ENCODE measurements around the gene RAB22A.

The RAB22A gene

DNA sequence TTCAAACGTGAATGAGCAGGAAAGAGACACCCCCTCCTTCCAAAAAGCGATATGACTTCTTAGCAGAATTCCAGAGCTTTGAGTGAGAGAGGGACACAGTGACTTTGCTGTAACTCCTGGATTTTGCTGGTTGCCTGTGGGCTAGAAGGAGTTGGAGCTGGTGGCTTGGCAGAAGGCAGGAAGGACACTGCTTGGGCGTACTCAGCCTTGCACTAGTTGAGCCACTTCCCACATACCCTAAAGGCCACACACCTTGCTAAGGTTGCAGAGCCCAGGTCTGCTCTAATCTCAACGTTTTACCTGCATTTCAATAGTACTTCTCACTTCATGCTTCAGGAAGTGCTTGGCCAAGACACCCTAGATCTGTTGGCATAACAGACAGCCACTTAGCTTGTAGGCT lies 30.6 kb downstream of the RAB22A start:
- no peak for ATAC-seq (ENCODE audit: insufficient read depth, low read depth)

DNA sequence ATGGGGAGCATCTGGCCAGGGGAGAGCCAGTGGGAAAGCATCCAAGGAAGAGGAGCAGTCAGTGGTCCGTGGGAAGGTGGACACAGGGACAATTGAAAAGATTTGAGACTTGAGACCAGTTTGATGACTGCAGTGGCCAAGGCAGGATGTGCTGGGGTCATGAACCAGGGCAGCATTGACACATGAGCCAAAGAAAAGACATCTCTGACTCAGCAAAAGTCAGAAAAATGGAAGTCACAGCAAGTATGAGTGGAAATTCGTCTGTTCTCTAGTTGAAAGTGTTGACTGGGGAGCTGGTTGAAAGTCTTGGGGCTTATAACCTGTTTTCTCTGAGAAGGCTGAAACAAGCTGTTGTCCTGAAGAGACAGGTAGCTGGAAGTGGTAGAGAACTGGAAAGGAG lies 31.3 kb downstream of the RAB22A start:
- no peak overlapping the region for H3K27ac ChIP-seq (ENCODE audit: low read length)
- DNase-seq: no peak
- H3K9ac ChIP-seq (ENCODE audit: low read depth, low read length): no peak overlapping the region

More for the DNA sequence above, 30.6 kb downstream of the RAB22A start:
- H3K9me3 ChIP-seq (ENCODE audit: insufficient read depth, low read length, severe bottlenecking): no peaks in the 10 kb centered on the region
- H3K4me1 ChIP-seq (ENCODE audit: insufficient read depth, low read length): no peaks in the 10 kb centered on the region
- peaks cover 45% of the 10 kb centered on the region for H3K79me2 ChIP-seq (ENCODE audit: insufficient read depth, low read length)
- H3K36me3 ChIP-seq (ENCODE audit: insufficient read depth, low read length): peaks cover 22% of the 10 kb centered on the region
- H3K9ac ChIP-seq (ENCODE audit: low read depth, low read length): no peak overlapping the region
- TF ChIP-seq CTCF (IDR thresholded peaks at IDR 0.05; ENCODE audit: borderline replicate concordance, extremely low read depth, low read length, poor library complexity, severe bottlenecking): no peak
- TF ChIP-seq EZH2 (IDR thresholded peaks at IDR 0.05; ENCODE audit: borderline replicate concordance, low read depth, low read length, severe bottlenecking): no peak
- no peak overlapping the region for H2AFZ ChIP-seq (ENCODE audit: low read depth, low read length)
- no peak for DNase-seq
- no peak overlapping the region for H3K4me2 ChIP-seq (ENCODE audit: insufficient read depth, low read length)
- no peaks in the 10 kb centered on the region for H3K27me3 ChIP-seq (ENCODE audit: insufficient read depth, low read length, poor library complexity)
- peaks cover 30% of the 10 kb centered on the region; the same call in 1 of the 2 replicates for H4K20me1 ChIP-seq (ENCODE audit: insufficient read depth, low read length)
- no peak overlapping the region for H3K27ac ChIP-seq (ENCODE audit: low read length)
- H3K4me3 ChIP-seq (ENCODE audit: low read depth in 1 of 2, low read length in 2 of 2): no peak overlapping the region

DNA sequence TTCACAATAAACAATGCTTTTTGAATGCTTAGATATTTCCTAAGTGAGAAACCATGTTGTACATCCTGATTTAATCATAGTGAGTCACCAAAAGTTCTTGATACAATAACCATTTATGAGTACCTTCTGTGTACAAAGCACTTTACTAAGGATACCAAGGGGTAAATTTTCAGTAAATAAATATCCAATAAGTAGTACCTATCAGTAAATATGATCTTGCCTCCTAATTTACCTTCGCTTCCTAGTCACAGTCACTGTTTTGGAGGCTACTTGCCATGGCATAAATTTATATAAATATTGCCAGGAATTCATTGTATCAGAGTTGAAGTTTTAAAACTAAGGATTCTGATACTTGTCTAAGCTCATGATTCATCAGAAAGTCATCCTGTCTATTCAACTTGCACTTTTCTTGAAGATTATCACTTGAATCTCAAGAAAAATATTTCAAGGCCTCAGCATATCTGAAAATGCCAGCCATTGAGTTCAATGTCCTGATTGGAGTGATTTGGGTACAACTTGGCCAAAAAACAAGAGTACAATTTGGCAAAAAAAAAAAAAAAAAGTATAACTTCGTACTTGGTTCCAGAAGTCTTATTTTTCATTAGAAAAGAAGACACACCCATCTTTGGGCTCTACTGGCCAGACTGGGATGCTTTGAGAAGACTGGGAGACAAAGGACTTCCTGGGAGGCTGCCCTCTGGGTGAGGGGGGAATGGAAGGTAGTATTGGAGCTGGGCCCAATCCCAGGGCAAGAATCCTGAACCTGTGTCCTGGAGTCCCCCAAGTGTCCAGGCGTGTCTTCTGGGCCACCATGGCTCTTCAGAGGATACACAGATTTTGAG lies 32.8 kb downstream of the RAB22A start:
- no peaks in the 10 kb centered on the region for H3K4me1 ChIP-seq (ENCODE audit: insufficient read depth, low read length)
- H3K79me2 ChIP-seq (ENCODE audit: insufficient read depth, low read length): peaks cover 32% of the 10 kb centered on the region
- ATAC-seq (ENCODE audit: insufficient read depth, low read depth) (no peak), DNase-seq (no peak)
- peaks cover 43% of the 10 kb centered on the region for H3K36me3 ChIP-seq (ENCODE audit: insufficient read depth, low read length)
- H3K4me3 ChIP-seq (ENCODE audit: low read depth in 1 of 2, low read length in 2 of 2): no peak overlapping the region
- H3K27me3 ChIP-seq (ENCODE audit: insufficient read depth, low read length, poor library complexity): no peaks in the 10 kb centered on the region
- no peak overlapping the region for H3K27ac ChIP-seq (ENCODE audit: low read length)
- no peak for TF ChIP-seq EZH2 (IDR thresholded peaks at IDR 0.05; ENCODE audit: borderline replicate concordance, low read depth, low read length, severe bottlenecking)
- no peak for TF ChIP-seq CTCF (IDR thresholded peaks at IDR 0.05; ENCODE audit: borderline replicate concordance, extremely low read depth, low read length, poor library complexity, severe bottlenecking)
- H4K20me1 ChIP-seq (ENCODE audit: insufficient read depth, low read length): peaks cover 24% of the 10 kb centered on the region; the same call in 1 of the 2 replicates
- H3K4me2 ChIP-seq (ENCODE audit: insufficient read depth, low read length): no peak overlapping the region
- H3K9me3 ChIP-seq (ENCODE audit: insufficient read depth, low read length, severe bottlenecking): no peaks in the 10 kb centered on the region
- H3K9ac ChIP-seq (ENCODE audit: low read depth, low read length): no peak overlapping the region
- no peak overlapping the region for H2AFZ ChIP-seq (ENCODE audit: low read depth, low read length)

More for the DNA sequence above, 31.3 kb downstream of the RAB22A start:
- Histone ChIP-seq H3K36me3 (ENCODE audit: insufficient read depth, low read length) (peaks cover 29% of the 10 kb centered on the region), H4K20me1 (ENCODE audit: insufficient read depth, low read length) (peaks cover 27% of the 10 kb centered on the region; the same call in 1 of the 2 replicates), H3K4me1 (ENCODE audit: insufficient read depth, low read length) (no peaks in the 10 kb centered on the region), H3K4me2 (ENCODE audit: insufficient read depth, low read length) (no peak overlapping the region), H3K4me3 (ENCODE audit: low read depth in 1 of 2, low read length in 2 of 2) (no peak overlapping the region), H3K9me3 (ENCODE audit: insufficient read depth, low read length, severe bottlenecking) (no peaks in the 10 kb centered on the region), H3K79me2 (ENCODE audit: insufficient read depth, low read length) (peaks cover 42% of the 10 kb centered on the region), H3K27me3 (ENCODE audit: insufficient read depth, low read length, poor library complexity) (no peaks in the 10 kb centered on the region), H2AFZ (ENCODE audit: low read depth, low read length) (no peak overlapping the region)
- no peak for ATAC-seq (ENCODE audit: insufficient read depth, low read depth)
- TF ChIP-seq CTCF (IDR thresholded peaks at IDR 0.05; ENCODE audit: borderline replicate concordance, extremely low read depth, low read length, poor library complexity, severe bottlenecking) (no peak), EZH2 (IDR thresholded peaks at IDR 0.05; ENCODE audit: borderline replicate concordance, low read depth, low read length, severe bottlenecking) (no peak)

Data from DND-41 (cell line).